Neural progenitor cell (in vitro differentiated cells): ENCODE results near the gene GOT2. TPM values are rescaled to one million over a fixed set of nuclear protein-coding genes. Genes with fewer than 3 reads are reported as not detected.
"Not testable (repeated sequence)": the region's sequence is repeated elsewhere in the genome, so short reads cannot be mapped to it uniquely, and the experiment has no call there.

ENCODE experiments used
- DNase-seq: peaks from one replicate; pipeline ENCODE4 v3.0.0-alpha.2; 2016; ENCODE audit warnings: low spot score
- H2AFZ ChIP-seq: fragments of 200-600 bp; sonication (generic); replicated peaks from 2 replicates; pipeline ENCODE4 v1.6.1; 2016; ENCODE audit warnings: antibody characterized with exemption
- H3F3A ChIP-seq: fragments of 200-600 bp; sonication (generic); 2 replicates; pipeline ENCODE4 v1.6.1; 2016; ENCODE audit warnings: antibody characterized with exemption, low read depth
- H3K27ac ChIP-seq: fragments of 200-600 bp; sonication (generic); 2 replicates; pipeline ENCODE4 v1.5.1; 2016; ENCODE audit warnings: mild to moderate bottlenecking
- H3K27me3 ChIP-seq: fragments of 200-600 bp; sonication (generic); 2 replicates; pipeline ENCODE4 v1.6.1; 2016; ENCODE audit warnings: mild to moderate bottlenecking, moderate library complexity
- H3K36me3 ChIP-seq: fragments of 200-600 bp; sonication (generic); 2 replicates; pipeline ENCODE4 v1.5.1; 2016
- H3K4me1 ChIP-seq: fragments of 200-600 bp; sonication (generic); 2 replicates; pipeline ENCODE4 v1.6.1; 2016; ENCODE audit warnings: mixed run types
- H3K4me2 ChIP-seq: fragments of 200-600 bp; sonication (generic); 2 replicates; pipeline ENCODE4 v1.6.1; 2016
- H3K4me3 ChIP-seq: fragments of 200-600 bp; sonication (generic); 2 replicates; pipeline ENCODE4 v1.5.1; 2016
- H3K79me2 ChIP-seq: fragments of 200-600 bp; sonication (generic); 2 replicates; pipeline ENCODE4 v1.6.1; 2016; ENCODE audit warnings: low read depth
- H3K9ac ChIP-seq: fragments of 200-600 bp; sonication (generic); 2 replicates; pipeline ENCODE4 v1.6.1; 2016
- H3K9me3 ChIP-seq: fragments of 200-600 bp; sonication (generic); 2 replicates; pipeline ENCODE4 v1.5.1; 2016; ENCODE audit warnings: low read depth
- H4K20me1 ChIP-seq: fragments of 200-600 bp; sonication (generic); 2 replicates; pipeline ENCODE4 v1.6.1; 2016; ENCODE audit warnings: low read depth
- H3K27ac Mint-ChIP-seq: 3 replicates; pipeline ENCODE4 v1.8.0; 2021; ENCODE audit warnings: mixed read lengths
- H3K27me3 Mint-ChIP-seq: 2 replicates; pipeline ENCODE4 v1.8.0; 2022; ENCODE audit warnings: low read depth, mild to moderate bottlenecking, inconsistent platforms, moderate library complexity, mixed read lengths; ENCODE audit not compliant: insufficient read depth
- H3K36me3 Mint-ChIP-seq: 3 replicates; pipeline ENCODE4 v1.8.0; 2021; ENCODE audit warnings: mixed read lengths
- H3K4me1 Mint-ChIP-seq: 3 replicates; pipeline ENCODE4 v1.8.0; 2021; ENCODE audit warnings: mixed read lengths
- H3K4me3 Mint-ChIP-seq: 3 replicates; pipeline ENCODE4 v1.8.0; 2021; ENCODE audit warnings: mild to moderate bottlenecking, moderate library complexity, mixed read lengths
- H3K9me3 Mint-ChIP-seq: 3 replicates; pipeline ENCODE4 v1.8.0; 2020; ENCODE audit warnings: mixed read lengths
- EZH2 ChIP-seq: fragments of 200-600 bp; sonication (generic); IDR thresholded peaks from 2 replicates; pipeline ENCODE4 v1.6.1; 2017; ENCODE audit warnings: antibody characterized with exemption, mild to moderate bottlenecking, moderate library complexity
- EZH2phosphoT487 ChIP-seq: fragments of 200-600 bp; sonication (generic); IDR thresholded peaks from 2 replicates; pipeline ENCODE4 v1.6.1; 2017; ENCODE audit warnings: antibody characterized with exemption
- total RNA-seq: library from RNA; depleted of rRNA; stranded (reverse); fragments of >200 nt; gene quantifications from 2 replicates; pipeline ENCODE4 v1.2.3, GENCODE V29; 2015; ENCODE audit warnings: low replicate concordance
- TF ChIP-seq, protein P1 (sequence below): fragments of 200-600 bp; sonication (generic); IDR thresholded peaks from 2 replicates; pipeline ENCODE4 v1.5.1; 2017; ENCODE audit warnings: antibody characterized with exemption, mild to moderate bottlenecking

GOT2 gene
- total RNA-seq, 1 donor from 2014 or later, result 77.2 TPM

DNA sequence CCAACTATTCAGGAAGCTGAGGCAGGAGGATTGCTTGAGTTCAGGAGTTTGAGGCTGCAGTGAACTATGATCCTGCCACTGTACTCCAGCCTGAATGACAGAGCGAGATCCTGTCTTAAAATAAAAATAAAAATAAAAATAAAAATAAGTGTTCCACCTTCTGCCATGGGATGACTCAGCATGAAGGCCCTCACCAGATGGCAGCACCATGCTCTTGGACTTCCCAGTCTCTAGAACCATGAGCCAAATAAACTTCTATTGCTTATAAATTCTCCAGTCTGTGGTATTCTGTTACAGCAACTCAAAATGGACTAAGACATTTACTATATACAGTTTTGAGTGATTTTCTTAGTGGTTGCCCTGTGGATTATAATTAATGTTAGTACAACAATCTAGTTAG, 41.7 kb downstream of the GOT2 start:
- H3K9me3 ChIP-seq, result no peaks in the 10 kb centered on the region
- H3K27me3 ChIP-seq, result peaks cover 13% of the 10 kb centered on the region
- Mint-ChIP-seq H3K4me1 (no peaks in the 10 kb centered on the region), H3K27ac (no peak overlapping the region), H3K27me3 (peaks cover 5% of the 10 kb centered on the region), H3K4me3 (no peak overlapping the region), H3K9me3 (peaks cover 6% of the 10 kb centered on the region), H3K36me3 (peaks cover 3% of the 10 kb centered on the region)
- no peaks in the 10 kb centered on the region for H3K36me3 ChIP-seq
- H3K4me1 ChIP-seq, result no peaks in the 10 kb centered on the region
- no peak overlapping the region for H3K4me3 ChIP-seq
- H3F3A ChIP-seq, result no peaks in the 10 kb centered on the region
- no peak overlapping the region for H3K4me2 ChIP-seq
- no peak for TF ChIP-seq EZH2
- H3K79me2 ChIP-seq, result no peaks in the 10 kb centered on the region
- no peak overlapping the region for H2AFZ ChIP-seq
- no peak overlapping the region for H3K27ac ChIP-seq
- DNase-seq, result no peak
- H4K20me1 ChIP-seq, result no peaks in the 10 kb centered on the region
- no peak overlapping the region for H3K9ac ChIP-seq

DNA sequence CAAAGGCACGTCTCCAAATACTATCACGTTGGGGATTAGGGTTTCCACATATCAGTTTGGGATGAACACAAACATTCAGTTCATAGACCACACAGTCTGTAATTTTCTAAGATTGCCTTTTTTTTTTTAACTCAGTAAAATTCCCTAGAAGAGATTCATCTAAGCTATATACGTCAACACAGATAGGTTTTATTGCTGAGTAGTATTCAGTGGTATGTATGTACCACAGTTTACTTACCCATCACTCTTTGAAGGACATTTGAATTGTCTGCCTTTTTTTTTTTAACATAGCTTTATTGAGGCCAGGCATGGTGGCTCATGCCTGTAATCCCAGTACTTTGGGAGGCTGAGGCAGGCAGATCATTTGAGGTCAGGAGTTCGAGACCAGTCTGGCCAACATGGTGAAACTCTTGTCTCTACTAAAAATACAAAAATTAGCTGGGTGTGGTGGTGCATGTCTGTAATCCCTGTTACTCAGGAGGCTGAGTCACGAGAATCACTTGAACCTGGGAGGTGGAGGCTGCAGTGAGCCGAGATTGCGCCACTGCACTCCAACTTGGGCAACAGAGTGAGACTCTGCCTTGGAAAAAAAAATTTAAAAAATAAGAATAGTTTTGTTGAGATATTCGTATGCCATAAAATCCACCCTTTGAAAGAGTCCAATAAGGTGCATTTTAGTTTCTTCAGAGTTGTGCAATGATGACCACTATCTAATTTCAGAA, 47.0 kb downstream of the GOT2 start:
- not testable (repeated sequence) for H3K4me3 Mint-ChIP-seq, H3K27me3 Mint-ChIP-seq, H3K4me1 ChIP-seq, H3K4me3 ChIP-seq, H3K4me2 ChIP-seq, H3K9ac ChIP-seq, H3F3A ChIP-seq, DNase-seq, H4K20me1 ChIP-seq, H3K36me3 Mint-ChIP-seq, H3K36me3 ChIP-seq, H3K4me1 Mint-ChIP-seq, H3K9me3 ChIP-seq, H3K27ac Mint-ChIP-seq, H2AFZ ChIP-seq, H3K9me3 Mint-ChIP-seq, H3K27ac ChIP-seq
- H3K27me3 ChIP-seq, result peaks cover 16% of the 10 kb centered on the region
- H3K79me2 ChIP-seq, result peaks cover 13% of the 10 kb centered on the region

DNA sequence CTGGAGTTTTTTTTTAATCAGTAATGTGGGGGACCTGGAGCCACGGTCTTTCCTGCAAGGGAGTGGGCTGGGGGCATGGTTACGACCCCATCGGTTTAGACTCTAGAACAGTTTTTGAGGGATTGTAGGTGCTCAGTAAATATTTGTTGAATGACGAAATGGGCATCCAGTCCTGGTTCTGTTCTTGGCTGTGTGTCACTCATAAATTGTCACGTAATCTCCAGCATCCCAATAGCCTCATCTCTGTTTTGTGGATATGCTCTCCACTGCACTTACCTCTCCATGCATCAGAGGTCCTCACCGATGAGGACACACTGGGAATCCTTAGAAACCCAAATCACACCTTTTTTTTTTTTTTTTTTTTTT, 49.0 kb downstream of the GOT2 start:
- peaks cover 6% of the 10 kb centered on the region for H3K27me3 Mint-ChIP-seq
- Histone ChIP-seq H3K4me2 (peak overlapping the region; percentile 89), H3K9me3 (no peaks in the 10 kb centered on the region), H3K4me1 (no peaks in the 10 kb centered on the region), H3K4me3 (peak overlapping the region; percentile 79), H3K27ac (no peak overlapping the region), H2AFZ (peak overlapping the region; percentile 100), H3K9ac (no peak overlapping the region), H3K36me3 (no peaks in the 10 kb centered on the region), H3K79me2 (peaks cover 13% of the 10 kb centered on the region), H3F3A (no peaks in the 10 kb centered on the region), H3K27me3 (peaks cover 14% of the 10 kb centered on the region), H4K20me1 (no peaks in the 10 kb centered on the region)
- H3K27ac Mint-ChIP-seq, result no peak overlapping the region
- no peaks in the 10 kb centered on the region for H3K36me3 Mint-ChIP-seq
- TF ChIP-seq EZH2, result no peak
- TF ChIP-seq, protein P1, sequence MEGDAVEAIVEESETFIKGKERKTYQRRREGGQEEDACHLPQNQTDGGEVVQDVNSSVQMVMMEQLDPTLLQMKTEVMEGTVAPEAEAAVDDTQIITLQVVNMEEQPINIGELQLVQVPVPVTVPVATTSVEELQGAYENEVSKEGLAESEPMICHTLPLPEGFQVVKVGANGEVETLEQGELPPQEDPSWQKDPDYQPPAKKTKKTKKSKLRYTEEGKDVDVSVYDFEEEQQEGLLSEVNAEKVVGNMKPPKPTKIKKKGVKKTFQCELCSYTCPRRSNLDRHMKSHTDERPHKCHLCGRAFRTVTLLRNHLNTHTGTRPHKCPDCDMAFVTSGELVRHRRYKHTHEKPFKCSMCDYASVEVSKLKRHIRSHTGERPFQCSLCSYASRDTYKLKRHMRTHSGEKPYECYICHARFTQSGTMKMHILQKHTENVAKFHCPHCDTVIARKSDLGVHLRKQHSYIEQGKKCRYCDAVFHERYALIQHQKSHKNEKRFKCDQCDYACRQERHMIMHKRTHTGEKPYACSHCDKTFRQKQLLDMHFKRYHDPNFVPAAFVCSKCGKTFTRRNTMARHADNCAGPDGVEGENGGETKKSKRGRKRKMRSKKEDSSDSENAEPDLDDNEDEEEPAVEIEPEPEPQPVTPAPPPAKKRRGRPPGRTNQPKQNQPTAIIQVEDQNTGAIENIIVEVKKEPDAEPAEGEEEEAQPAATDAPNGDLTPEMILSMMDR, result no peak
- TF ChIP-seq EZH2phosphoT487, result no peak
- H3K4me1 Mint-ChIP-seq, result peaks cover 9% of the 10 kb centered on the region
- no peak for DNase-seq
- peak overlapping the region; percentile 93 for H3K4me3 Mint-ChIP-seq
- no peaks in the 10 kb centered on the region for H3K9me3 Mint-ChIP-seq

DNA sequence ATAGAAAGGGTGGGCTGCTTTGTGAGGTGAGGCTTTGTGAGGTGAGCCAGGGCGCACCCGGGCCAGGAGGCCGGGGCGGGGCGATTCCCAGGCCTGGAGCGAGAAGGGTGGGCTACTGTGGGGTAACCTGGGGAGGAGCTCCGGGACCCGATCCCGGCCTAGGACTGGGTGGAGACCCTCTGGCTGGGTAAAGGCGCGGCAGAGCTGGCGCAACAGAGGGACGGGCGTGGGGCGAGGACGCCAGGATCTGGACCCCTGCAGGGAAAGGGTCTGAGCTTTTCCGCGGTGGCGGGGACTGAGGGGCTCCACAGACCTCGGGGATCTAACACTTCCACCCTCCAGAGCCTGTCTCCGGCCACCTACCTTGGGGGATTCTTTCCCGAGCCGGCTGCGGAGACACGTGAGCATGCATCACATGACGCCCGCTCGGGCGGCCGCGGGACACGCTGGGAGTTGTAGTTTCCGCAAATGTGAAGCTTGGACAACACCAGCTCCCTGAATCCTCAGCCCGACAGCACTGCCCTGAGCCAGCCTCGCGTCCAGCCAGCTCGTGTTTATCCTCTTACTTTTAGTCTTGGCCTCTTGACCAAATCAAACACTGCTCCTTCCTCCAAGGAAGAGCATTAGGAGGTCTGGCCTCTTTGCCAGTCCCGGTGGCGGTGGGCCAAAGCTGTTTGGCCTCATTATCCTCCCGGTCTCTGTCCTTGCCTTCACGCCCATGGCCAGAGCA, 49.6 kb downstream of the GOT2 start, which contains the start of gene SLC38A7:
Gene SLC38A7 (minus strand): TSS at position 417 of the 730 bp plus-strand sequence. CDS start 4,644 bp downstream, outside the sequence.
- Histone ChIP-seq H2AFZ (peak within 1 kb of the TSS; percentile 100), H3K27ac (no peak within 1 kb of the TSS), H3K9me3 (no peaks in the 10 kb centered on the region), H4K20me1 (no peaks in the 10 kb centered on the region), H3K27me3 (peaks cover 9% of the 10 kb centered on the region), H3K4me1 (no peaks in the 10 kb centered on the region), H3K4me3 (peak within 1 kb of the TSS; percentile 79), H3F3A (no peaks in the 10 kb centered on the region), H3K4me2 (peak within 1 kb of the TSS; percentile 89), H3K36me3 (no peaks in the 10 kb centered on the region), H3K9ac (peak within 1 kb of the TSS; percentile 72), H3K79me2 (peaks cover 13% of the 10 kb centered on the region)
- peak; percentile 92 for DNase-seq
- Mint-ChIP-seq H3K36me3 (peaks cover under 1% of the 10 kb centered on the region), H3K4me3 (peak within 1 kb of the TSS; percentile 93), H3K4me1 (peaks cover 9% of the 10 kb centered on the region), H3K27ac (no peak within 1 kb of the TSS), H3K9me3 (no peaks in the 10 kb centered on the region), H3K27me3 (peaks cover 4% of the 10 kb centered on the region)
- TF ChIP-seq EZH2phosphoT487 (no peak), EZH2 (no peak)
- TF ChIP-seq, protein P1, result no peak
